ENCODE results near the gene MAL.

DNA sequence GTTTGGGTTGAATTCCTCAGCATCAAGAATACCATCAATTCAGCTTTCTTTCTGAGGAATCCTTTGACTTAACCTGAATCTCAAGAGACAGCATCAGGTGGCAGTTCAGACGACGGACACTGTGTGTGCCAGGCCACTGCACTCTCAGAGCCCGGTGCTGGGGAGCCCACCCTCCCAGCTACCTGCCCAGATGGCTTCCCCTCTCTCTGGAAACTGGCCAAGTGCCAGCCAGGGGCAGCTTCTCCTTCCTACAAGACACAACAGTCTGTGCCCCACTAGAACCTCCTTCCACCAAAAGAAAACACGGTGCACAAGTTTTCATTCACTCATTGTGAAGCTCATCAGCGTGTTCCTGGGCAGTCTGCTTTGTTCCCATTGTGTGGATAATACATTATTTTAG, 28.5 kb downstream of the MAL start:
- TF ChIP-seq, protein P1, sequence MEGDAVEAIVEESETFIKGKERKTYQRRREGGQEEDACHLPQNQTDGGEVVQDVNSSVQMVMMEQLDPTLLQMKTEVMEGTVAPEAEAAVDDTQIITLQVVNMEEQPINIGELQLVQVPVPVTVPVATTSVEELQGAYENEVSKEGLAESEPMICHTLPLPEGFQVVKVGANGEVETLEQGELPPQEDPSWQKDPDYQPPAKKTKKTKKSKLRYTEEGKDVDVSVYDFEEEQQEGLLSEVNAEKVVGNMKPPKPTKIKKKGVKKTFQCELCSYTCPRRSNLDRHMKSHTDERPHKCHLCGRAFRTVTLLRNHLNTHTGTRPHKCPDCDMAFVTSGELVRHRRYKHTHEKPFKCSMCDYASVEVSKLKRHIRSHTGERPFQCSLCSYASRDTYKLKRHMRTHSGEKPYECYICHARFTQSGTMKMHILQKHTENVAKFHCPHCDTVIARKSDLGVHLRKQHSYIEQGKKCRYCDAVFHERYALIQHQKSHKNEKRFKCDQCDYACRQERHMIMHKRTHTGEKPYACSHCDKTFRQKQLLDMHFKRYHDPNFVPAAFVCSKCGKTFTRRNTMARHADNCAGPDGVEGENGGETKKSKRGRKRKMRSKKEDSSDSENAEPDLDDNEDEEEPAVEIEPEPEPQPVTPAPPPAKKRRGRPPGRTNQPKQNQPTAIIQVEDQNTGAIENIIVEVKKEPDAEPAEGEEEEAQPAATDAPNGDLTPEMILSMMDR (conservative IDR thresholded peaks at IDR 0.05; ENCODE audit: low read depth, low read length): no peak
- no peak for TF ChIP-seq EZH2 (IDR thresholded peaks at IDR 0.05; ENCODE audit: low read length, unreplicated experiment)
